ENCODE measurements around the gene SAXO1.

DNA sequence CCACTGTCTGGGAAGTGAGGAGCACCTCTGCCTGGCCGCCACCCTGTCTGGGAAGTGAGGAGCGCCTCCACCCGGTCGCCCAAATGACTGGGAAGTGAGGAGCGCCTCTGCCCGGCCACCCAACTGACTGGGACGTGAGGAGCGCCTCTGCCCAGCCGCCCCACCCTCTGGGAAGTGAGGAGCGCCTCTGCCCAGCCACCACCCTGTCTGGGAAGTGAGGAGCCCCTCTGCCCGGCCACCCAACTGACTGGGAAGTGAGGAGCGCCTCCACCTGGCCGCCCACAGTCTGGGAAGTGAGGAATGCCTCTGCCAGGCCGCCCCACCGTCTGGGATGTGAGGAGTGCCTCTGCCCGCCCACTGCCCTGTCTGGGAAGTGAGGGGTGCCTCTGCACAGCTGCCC, 32.9 kb downstream of the SAXO1 start:
- TF ChIP-seq CTCF (IDR thresholded peaks at IDR 0.05; ENCODE audit: low read depth, low read length) (no peak), EZH2phosphoT487 (IDR thresholded peaks at IDR 0.05; ENCODE audit: low read depth) (no peak)

All from OCI-LY3 (cell line).